HCT116 (cell line): ENCODE measurements around the gene SLC38A3.

Source experiments
- CBX3 ChIP-seq: IDR thresholded peaks from 2 replicates; pipeline ENCODE4 v1.6.1; 2012; ENCODE audit warnings: low read depth
- POLR2A ChIP-seq: IDR thresholded peaks from 2 replicates; pipeline ENCODE4 v1.7.0; 2011; ENCODE audit warnings: borderline replicate concordance; ENCODE audit not compliant: insufficient read depth, insufficient read length; ENCODE audit errors: extremely low read depth
- POLR2AphosphoS5 ChIP-seq: IDR thresholded peaks from 2 replicates; pipeline ENCODE4 v1.6.1; 2011; ENCODE audit warnings: mild to moderate bottlenecking, low read depth, low read length, moderate library complexity
- RAD21 ChIP-seq: IDR thresholded peaks from 2 replicates; pipeline ENCODE4 v1.6.1; 2012; ENCODE audit warnings: low read depth, mild to moderate bottlenecking
- YY1 ChIP-seq: IDR thresholded peaks from 2 replicates; pipeline ENCODE4 v1.6.1; 2011; ENCODE audit warnings: low read length, low read depth, moderate library complexity, mild to moderate bottlenecking; ENCODE audit not compliant: insufficient replicate concordance; ENCODE audit errors: extremely low read depth
- TF ChIP-seq, protein P1 (sequence below), 3 experiments: fragments of 200-600 bp in 1 of 3; sonication (generic) in 1 of 3; IDR thresholded peaks in 2 of 3; conservative IDR thresholded peaks in 1 of 3; 2 replicates each; pipeline ENCODE4 v1.5.1; 2012 to 2017; ENCODE audit warnings: low read depth in 2 of 3, low read length in 2 of 3, antibody characterized with exemption in 1 of 3, borderline replicate concordance in 1 of 3, control low read depth in 1 of 3, mild to moderate bottlenecking in 1 of 3, mixed read lengths in 1 of 3, mixed run types in 1 of 3, moderate library complexity in 1 of 3; ENCODE audit not compliant: insufficient read depth in 1 of 3
- TF ChIP-seq, protein P2 (sequence below): IDR thresholded peaks from 2 replicates; pipeline ENCODE4 v1.6.1; 2012
- TF ChIP-seq, protein P3 (sequence below): IDR thresholded peaks from 2 replicates; pipeline ENCODE4 v1.6.1; 2012; ENCODE audit warnings: low read depth

DNA sequence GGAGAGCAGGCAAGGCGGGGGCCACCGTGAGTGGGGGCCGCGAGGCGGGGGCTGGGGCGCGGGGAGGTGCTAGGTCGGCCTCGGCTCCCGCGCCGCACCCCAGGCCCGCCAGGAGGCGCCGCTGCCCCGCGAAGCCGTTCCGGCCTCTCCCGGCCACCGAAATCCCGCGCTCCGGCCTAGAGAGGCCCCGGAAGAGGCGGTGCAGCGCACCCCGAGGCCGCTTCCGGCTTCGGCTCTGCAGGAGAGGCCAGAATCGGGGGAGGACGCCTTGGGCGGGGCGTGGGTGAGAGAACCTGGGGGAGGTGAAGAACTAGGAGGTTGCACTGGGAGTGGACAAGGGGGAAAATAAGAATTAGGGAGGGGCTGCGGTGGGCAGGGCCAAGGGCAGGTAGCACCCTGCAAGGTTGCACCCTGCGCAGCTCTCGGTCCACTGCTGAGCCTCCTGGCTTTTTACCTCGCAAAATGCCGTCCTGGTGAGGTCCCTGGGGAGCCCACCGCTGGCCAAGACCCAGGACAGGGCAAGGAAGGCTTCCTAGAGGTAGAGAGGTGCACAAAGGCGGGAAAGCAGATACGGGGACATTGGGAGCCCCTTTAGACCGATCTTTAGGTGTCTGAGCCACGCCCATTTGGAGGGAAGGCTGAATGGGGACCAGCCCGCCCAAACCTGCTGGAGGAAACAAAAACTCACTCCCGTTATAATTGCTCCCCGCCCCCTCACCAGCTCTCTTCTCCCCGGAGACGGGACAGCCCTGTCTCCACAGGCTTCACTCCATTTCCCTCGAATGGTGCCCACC lies 22.5 kb downstream of the SLC38A3 start:
- TF ChIP-seq, protein P1, sequence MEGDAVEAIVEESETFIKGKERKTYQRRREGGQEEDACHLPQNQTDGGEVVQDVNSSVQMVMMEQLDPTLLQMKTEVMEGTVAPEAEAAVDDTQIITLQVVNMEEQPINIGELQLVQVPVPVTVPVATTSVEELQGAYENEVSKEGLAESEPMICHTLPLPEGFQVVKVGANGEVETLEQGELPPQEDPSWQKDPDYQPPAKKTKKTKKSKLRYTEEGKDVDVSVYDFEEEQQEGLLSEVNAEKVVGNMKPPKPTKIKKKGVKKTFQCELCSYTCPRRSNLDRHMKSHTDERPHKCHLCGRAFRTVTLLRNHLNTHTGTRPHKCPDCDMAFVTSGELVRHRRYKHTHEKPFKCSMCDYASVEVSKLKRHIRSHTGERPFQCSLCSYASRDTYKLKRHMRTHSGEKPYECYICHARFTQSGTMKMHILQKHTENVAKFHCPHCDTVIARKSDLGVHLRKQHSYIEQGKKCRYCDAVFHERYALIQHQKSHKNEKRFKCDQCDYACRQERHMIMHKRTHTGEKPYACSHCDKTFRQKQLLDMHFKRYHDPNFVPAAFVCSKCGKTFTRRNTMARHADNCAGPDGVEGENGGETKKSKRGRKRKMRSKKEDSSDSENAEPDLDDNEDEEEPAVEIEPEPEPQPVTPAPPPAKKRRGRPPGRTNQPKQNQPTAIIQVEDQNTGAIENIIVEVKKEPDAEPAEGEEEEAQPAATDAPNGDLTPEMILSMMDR (IDR thresholded peaks at IDR 0.05 in 2 of 3, conservative IDR thresholded peaks at IDR 0.05 in 1 of 3; ENCODE audit: borderline replicate concordance in 1 of 3, insufficient read depth in 1 of 3, low read depth in 2 of 3, low read length in 2 of 3): peak in 2 of 3 experiments; percentile 70 to 76; a peak in 4 of 6 replicates
- TF ChIP-seq, protein P2, sequence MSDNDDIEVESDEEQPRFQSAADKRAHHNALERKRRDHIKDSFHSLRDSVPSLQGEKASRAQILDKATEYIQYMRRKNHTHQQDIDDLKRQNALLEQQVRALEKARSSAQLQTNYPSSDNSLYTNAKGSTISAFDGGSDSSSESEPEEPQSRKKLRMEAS: no peak
- TF ChIP-seq POLR2A (peak; percentile 62), CBX3 (no peak), POLR2AphosphoS5 (peak; percentile 76), RAD21 (no peak), YY1 (peak; percentile 70)
- TF ChIP-seq, protein P3, sequence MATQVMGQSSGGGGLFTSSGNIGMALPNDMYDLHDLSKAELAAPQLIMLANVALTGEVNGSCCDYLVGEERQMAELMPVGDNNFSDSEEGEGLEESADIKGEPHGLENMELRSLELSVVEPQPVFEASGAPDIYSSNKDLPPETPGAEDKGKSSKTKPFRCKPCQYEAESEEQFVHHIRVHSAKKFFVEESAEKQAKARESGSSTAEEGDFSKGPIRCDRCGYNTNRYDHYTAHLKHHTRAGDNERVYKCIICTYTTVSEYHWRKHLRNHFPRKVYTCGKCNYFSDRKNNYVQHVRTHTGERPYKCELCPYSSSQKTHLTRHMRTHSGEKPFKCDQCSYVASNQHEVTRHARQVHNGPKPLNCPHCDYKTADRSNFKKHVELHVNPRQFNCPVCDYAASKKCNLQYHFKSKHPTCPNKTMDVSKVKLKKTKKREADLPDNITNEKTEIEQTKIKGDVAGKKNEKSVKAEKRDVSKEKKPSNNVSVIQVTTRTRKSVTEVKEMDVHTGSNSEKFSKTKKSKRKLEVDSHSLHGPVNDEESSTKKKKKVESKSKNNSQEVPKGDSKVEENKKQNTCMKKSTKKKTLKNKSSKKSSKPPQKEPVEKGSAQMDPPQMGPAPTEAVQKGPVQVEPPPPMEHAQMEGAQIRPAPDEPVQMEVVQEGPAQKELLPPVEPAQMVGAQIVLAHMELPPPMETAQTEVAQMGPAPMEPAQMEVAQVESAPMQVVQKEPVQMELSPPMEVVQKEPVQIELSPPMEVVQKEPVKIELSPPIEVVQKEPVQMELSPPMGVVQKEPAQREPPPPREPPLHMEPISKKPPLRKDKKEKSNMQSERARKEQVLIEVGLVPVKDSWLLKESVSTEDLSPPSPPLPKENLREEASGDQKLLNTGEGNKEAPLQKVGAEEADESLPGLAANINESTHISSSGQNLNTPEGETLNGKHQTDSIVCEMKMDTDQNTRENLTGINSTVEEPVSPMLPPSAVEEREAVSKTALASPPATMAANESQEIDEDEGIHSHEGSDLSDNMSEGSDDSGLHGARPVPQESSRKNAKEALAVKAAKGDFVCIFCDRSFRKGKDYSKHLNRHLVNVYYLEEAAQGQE: no peak
